AG20443 (cell line): Measurements from ENCODE around the gene GET4.

Experiments
- DNase-seq: peaks from one replicate; pipeline ENCODE4 v3.0.0; 2012; ENCODE audit warnings: low spot score, mixed read lengths

Gene GET4

DNA sequence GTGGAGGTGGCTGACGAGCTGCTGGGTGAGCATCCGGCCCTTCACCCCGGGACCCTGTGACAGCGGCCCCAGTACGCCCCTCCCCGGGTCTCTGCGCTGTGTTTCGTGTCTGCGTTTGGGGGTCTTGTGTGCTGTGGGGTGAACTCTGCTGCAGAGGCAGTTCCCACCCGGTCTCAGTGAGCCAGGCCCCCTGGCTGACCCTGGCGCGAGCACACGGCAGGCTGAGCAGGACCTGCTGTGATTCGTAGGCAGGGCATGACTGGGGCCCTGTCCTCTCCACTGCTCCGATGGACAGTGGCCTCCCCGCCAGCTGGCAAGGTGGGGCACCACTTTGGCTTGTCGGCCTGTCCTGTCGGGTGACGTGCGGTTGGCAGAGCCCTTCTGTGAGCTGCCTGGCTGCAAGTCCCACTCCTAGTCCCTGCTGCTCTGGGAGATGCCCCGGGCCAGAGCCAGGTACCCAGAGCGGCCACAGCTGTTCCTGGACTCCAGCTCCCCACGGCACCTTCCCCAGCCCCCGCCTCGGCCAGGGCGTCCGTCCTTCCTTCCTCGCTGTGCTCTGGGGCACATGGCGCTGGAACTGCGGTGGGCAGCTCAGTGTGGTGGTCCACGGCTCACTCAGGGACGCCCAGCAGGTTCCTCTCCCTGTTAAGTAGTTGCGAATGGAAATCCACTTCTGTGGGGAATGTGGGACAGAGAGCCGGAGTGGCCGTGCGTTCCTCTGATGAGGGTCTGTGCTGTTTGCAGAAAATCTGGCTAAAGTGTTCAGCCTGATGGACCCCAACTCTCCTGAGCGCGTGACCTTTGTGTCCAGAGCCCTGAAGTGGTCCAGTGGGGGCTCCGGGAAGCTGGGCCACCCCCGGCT, 10.5 kb downstream of the GET4 start:
- DNase-seq, result no peak

DNA sequence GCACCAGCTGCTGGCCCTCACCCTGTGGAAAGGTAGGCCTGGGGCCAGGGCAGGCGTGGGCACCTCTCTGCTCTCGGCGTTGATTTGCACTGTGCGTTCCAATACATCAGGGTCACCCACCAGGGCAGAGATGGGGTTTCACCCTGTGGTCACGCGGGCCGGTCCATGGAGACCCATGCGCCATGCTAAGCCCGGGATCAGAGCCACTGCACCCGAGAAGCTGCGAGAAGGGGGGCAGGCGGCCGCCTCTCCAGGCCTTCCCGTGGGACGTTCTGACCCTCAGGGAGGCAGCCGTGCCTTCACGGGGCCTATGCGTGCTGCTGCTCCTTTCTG, 11.1 kb downstream of the GET4 start:
- no peak for DNase-seq

GRCh38 chr7:888081-889024, 12.0 kb downstream of the GET4 start:
- DNase-seq, result no peak

GRCh38 chr7:889025-889390, 12.7 kb downstream of the GET4 start:
- DNase-seq, result no peak

GRCh38 chr7:889391-889790, 13.0 kb downstream of the GET4 start:
- no peak for DNase-seq

GRCh38 chr7:890868-891267, 14.5 kb downstream of the GET4 start:
- DNase-seq, result no peak

DNA sequence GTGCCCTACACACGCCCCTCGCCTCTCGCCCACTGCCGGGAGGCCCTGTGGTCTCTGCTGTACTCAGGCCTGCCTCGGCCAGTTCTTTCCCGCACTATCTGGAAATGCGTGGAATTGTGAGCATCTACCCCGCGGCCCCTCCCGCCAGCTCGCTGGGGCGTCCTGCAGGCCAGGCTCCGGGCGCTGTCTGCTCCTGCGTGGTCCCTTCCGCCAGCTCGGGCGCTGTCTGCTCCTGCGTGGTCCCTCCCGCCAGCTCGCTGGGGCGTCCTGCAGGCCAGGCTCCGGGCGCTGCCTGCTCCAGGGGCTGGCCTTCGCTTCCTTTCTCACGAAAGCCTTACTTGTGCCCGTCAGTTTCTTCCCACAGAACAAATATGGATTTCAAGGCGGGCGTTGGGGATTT, 14.9 kb downstream of the GET4 start:
- DNase-seq, result no peak

DNA sequence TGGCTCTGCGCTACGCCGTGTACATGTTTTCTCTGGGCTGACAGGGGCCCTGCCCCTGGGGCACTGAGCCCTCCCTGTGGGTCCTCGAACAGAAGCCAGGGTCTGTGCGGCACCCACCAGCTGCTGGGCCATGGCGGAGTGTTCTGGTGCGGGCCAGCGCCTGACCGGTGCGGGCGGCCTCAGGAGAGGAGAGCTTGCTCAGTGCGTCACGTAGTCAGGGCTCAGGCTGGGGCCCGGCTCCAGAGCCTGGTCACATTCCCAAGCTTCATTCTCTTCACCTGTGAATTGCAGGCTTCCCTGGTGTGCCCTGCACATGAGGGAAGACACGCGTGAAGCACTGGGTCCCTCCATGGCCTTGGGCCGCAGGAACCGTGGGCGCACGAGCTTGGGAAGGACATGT, 15.5 kb downstream of the GET4 start:
- no peak for DNase-seq

DNA sequence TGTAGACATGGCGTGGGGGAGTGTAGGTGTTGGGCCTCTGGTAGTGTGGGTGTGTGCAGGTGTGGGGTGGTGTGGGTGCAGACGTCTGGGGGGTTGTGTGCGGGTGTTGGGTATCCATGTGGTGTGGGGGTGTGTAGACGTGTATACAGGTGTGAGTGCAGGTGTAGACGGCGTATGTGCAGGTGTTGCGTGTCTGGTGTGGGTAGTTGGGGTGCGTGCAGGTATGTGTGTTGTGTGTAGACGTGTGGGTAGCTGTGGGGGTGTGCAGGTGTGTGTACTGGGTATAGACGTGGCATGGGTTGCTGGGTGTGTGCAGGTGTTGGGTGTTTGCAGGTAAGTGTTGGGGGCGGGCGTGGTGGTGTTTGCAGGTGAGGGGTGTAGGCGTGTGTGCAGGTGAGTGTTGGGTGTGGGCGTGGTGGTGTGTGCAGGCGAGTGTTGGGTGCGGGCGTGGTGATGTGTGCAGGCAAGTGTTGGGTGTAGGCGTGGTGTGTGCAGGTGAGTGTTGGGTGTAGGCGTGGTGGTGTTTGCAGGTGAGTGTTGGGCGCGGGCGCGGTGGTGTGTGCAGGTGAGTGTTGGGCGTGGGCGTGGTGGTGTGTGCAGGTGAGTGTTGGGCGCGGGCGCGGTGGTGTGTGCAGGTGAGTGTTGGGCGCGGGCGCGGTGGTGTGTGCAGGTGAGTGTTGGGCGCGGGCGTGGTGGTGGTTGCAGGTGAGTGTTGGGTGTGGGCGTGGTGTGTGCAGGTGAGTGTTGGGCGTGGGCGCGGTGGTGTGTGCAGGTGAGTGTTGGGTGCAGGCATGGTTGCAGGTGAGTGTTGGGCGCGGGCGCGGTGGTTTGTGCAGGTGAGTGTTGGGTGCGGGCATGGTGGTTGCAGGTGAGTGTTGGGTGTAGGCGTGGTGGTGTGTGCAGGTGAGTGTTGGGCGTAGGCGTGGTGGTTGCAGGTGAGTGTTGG, 16.6 kb downstream of the GET4 start:
- DNase-seq, result no peak

GRCh38 chr7:893686-894085, 17.3 kb downstream of the GET4 start:
- no peak for DNase-seq

- DNase-seq, result no peak
Observed at GRCh38 chr7:894164-894867, 18.0 kb downstream of the GET4 start.

GRCh38 chr7:894927-895450, 18.6 kb downstream of the GET4 start:
- no peak for DNase-seq

DNA sequence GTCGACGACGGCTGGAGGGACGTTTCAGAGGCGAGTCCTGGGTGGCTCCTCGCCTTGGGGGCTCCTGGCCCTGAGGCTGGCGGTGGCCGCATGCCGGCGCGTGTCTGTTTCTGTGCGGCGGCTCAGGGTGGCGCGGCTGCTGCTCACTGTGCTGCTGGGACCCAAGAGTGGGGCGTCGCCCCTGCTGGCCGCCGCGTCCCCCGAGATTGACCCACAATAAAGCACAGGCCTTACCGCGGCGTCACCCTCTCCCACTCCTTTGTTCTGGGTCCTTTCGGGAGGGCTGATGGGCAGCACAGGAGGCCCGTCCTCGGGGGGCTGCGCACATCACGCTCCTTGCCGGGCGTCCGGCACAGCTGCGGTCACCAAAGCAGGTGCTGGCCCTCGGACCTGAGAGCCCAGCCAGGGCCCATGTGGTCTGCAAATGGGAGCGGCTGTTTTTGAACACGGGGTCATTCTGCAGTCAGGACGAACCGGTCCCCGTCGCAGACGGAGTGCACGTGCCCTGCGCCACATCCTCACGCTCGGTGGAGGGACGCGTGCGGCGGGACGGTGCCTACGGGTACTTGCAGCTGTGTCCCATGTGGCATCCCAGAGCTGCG, 19.2 kb downstream of the GET4 start:
- no peak for DNase-seq

DNA sequence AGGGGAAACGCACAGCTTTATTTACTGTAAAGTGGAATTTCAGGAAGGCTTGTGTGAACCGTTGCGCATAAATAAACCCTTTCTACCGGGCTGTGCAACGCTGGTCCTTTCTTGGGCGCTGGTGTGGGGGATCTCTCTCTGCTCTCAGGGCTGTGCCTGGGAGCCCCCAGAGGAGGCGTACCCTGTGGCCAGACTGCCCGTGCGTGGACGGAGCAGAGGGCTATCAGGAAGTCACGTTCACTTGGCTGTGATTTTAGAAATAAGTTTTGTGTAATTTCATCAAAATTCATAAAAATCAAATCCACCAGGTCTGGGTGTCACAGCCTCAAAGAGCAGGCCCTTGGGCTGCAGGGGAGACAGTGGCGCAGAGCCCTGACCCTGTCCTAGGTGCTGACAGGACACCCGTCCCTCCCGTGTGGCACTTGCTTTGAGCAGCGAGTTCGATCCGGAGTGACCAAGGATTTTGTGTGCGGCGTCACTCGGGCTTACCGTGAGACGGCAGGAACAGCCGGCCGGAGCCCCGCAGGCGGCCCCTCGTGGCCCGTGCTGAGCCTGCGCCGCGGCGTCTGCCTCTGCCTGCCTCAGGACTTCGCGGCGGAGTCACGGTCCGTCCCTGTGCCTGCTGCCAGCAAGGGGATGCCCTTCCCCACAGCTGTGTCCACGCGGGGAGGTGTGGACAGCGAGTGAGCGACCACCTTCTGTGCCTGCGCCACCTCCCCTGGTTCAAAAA, 20.2 kb downstream of the GET4 start:
- no peak for DNase-seq

GRCh38 chr7:897086-897485, 20.7 kb downstream of the GET4 start:
- DNase-seq, result no peak

DNA sequence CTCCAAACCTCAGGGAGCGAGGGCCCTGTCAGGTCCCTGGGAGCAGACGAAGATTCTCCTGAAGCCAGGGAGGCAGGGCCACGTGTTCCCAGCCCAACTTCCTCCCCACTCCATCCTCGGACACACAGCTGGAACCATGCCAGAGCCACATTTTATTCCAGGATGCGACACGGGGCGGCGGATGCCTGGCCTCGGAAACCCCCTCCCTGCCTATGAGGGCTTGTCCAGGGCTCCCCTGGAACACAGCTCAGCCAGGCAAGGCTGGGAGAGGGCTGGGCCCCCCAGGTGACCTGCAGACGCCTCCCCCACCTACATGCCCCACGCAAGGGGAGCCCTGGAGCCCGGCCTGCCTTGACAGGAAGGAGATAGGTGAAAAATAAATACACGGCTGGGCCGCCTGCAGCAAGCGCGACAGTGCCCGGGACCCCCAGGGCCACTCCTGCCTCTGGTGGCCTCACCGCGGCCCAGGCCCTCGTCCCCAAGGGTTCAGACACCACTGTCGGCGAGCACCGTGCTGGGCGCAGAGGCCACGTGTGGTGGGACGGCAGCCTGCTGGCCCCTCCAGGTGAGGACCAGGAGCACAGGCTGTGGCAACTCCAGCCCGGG, 21.5 kb downstream of the GET4 start:
- no peak for DNase-seq

DNA sequence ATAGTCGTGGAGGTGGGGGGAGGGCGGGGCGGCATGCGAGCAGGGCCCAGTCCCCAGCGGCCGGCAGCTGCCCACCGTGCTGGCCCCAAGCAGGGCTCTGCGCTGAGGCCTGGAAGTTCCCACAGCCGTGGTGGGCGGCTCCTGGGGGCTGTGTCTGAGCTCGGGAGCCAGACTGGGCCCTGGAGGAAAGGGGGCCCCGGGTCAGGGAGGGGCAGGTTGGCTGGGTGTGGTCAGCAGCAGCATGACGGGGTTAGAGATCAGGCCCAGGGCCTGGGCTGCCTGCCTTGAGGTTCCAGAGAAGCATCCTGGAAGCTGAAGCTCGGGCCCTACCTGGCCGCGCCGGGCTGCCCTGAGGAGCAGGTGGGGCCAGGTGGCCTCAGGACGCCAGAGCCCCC, 22.1 kb downstream of the GET4 start:
- DNase-seq, result no peak

DNA sequence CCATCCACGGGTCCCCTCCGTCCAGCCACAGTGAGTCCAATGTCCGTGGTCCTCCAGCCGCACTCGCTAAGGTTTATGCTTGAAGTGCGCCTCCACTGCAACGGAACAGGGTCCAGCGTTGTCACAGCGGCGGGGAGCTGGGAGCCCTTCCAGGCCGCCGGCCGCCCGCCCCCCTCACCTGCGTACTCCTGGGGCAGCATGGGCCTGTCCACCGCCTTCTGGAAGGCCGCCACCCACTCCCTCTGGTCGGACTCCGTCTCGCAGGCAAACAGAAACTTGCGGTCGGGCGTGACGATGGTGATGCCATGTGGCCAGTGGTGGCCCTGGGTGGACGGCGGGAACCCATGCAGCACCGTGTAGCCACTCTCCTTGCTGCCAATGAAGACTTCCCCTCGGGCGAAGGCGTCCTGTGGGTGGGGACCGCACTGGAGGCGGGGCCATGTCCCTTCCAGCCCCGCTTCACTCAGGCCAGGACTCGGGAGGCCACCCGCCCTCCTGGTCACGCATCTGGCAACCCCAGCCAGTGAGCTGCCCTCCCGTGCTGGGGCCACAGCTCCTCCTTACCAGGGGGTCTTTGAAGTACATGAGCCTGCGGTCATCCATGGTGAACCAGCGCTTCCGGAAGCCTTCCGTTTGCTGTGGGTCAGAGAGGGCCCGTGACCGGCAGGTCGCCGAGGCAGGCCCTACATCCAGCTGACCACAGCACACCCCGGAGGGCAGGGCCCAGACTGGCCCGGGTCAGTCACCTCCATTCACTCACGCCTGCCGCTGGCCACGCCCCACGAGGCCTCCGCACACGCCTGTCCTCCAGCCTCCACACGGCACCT, 22.7 kb downstream of the GET4 start:
- DNase-seq, result no peak

DNA sequence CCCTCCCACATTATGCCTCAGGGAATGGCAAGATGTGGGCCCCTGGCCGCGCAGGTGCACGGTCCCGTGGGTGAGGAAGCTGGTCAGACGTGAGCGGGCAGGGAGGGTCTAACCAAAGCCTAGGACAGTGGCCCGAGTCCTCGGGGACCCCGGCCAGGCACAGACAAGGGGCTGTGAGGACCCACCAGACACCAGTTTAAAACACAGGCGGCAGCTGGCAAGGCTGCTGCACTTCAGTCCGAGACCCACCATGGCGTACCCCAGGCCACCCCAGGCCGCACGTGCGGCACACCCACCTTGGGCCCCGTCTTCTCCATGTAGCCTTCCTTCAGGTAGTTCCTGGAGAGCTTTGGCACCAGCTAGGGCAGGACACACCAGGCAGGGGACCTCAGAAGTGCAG, 23.5 kb downstream of the GET4 start:
- DNase-seq, result no peak
